Peyer's patch (tissue), 4 donors: ENCODE data around the gene NOCT. TPM values are rescaled to one million over a fixed set of nuclear protein-coding genes. Genes with fewer than 3 reads are reported as not detected.

Experiments
- DNase-seq, 3 donors: peaks; one replicate each; pipeline ENCODE4 v3.0.0-alpha.2; 2017 to 2019
- H3K27ac ChIP-seq, 4 donors: fragments of 200-600 bp; sonication (generic); one replicate each; pipeline ENCODE4 v1.5.1; 2016 to 2019
- H3K27me3 ChIP-seq, 2 donors: fragments of 200-600 bp; sonication (generic); one replicate each; pipeline ENCODE4 v1.5.1; 2019
- H3K36me3 ChIP-seq, 3 donors: fragments of 200-600 bp; sonication (generic); one replicate each; pipeline ENCODE4 v1.5.1; 2016 to 2019
- H3K4me1 ChIP-seq, 4 donors: fragments of 200-600 bp; sonication (generic); one replicate each; pipeline ENCODE4 v1.5.1; 2016 to 2019
- H3K4me3 ChIP-seq, 4 donors: fragments of 200-600 bp; sonication (generic); 1 replicate in 3 of 4; 2 replicates in 1 of 4; pipeline ENCODE4 v1.5.1; 2016 to 2019; ENCODE audit warnings: mild to moderate bottlenecking in 1 of 4
- H3K9me3 ChIP-seq, 4 donors: fragments of 200-600 bp; sonication (generic); one replicate each; pipeline ENCODE4 v1.5.1; 2016 to 2019; ENCODE audit warnings: mild to moderate bottlenecking in 1 of 4
- POLR2A ChIP-seq, 2 donors: fragments of 450-650 bp; IDR thresholded peaks; one replicate each; pipeline ENCODE4 v1.5.1; 2017; ENCODE audit warnings: antibody characterized with exemption in 2 of 2, mild to moderate bottlenecking in 2 of 2, moderate library complexity in 2 of 2
- small RNA-seq, 2 donors: library from RNA; depleted of rRNA; stranded (forward); fragments of <200 nt; gene quantifications; one replicate each; pipeline ENCODE3, GENCODE V24; 2016
- total RNA-seq, 4 donors: library from RNA; depleted of rRNA; stranded (reverse); fragments of >200 nt; gene quantifications; one replicate each; pipeline ENCODE4 v1.1.0, GENCODE V29; 2016
- TF ChIP-seq, protein P1 (sequence below), 6 experiments: fragments of 450-650 bp in 4 of 6; fragments of 200-600 bp in 2 of 6; sonication (generic) in 1 of 6; IDR thresholded peaks; one replicate each; pipeline ENCODE4 v1.5.1; 2017 to 2019; ENCODE audit warnings: antibody characterized with exemption in 6 of 6, mild to moderate bottlenecking in 3 of 6, moderate library complexity in 1 of 6

The NOCT gene
- total RNA-seq, 4 donors from 2014 or later, result 5.4 to 26.4 (median 11.0) TPM

DNA sequence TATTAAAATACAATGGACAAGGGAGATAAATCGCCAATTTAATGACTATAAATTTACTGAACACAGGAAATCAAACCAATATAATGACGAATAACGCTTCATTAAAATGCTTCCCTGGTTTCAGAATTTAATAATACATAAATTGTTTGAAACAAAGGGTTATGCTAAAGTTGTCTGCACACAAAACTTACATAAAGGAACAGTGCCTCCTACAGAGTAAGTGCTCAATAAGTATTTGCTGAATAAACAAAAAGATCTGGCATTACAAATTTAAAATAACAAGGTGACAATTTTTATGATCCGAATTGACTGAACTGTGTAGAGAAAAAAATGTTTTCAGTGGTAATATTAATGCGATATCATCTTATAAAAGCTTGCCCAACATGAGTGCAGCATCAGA, 69.6 kb downstream of the NOCT start:
- Histone ChIP-seq H3K4me1 (peaks cover 0 to 13% (median 5%) of the 10 kb centered on the region in 4 donors), H3K27me3 (no peaks in the 10 kb centered on the region), H3K36me3 (no peaks in the 10 kb centered on the region), H3K9me3 (no peaks in the 10 kb centered on the region), H3K4me3 (peak overlapping the region in 2 of 4 donors; percentile 82 to 87), H3K27ac (peak overlapping the region; percentile 95 to 98 (median 96))
- TF ChIP-seq, protein P1, sequence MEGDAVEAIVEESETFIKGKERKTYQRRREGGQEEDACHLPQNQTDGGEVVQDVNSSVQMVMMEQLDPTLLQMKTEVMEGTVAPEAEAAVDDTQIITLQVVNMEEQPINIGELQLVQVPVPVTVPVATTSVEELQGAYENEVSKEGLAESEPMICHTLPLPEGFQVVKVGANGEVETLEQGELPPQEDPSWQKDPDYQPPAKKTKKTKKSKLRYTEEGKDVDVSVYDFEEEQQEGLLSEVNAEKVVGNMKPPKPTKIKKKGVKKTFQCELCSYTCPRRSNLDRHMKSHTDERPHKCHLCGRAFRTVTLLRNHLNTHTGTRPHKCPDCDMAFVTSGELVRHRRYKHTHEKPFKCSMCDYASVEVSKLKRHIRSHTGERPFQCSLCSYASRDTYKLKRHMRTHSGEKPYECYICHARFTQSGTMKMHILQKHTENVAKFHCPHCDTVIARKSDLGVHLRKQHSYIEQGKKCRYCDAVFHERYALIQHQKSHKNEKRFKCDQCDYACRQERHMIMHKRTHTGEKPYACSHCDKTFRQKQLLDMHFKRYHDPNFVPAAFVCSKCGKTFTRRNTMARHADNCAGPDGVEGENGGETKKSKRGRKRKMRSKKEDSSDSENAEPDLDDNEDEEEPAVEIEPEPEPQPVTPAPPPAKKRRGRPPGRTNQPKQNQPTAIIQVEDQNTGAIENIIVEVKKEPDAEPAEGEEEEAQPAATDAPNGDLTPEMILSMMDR (IDR thresholded peaks at IDR 0.05), result peak in 4 of 6 experiments; percentile 2 to 37 (median 26)
- TF ChIP-seq POLR2A (IDR thresholded peaks at IDR 0.05), result no peak
- DNase-seq, result no peak

GRCh38 chr4:139092271-139092670, 76.7 kb downstream of the NOCT start:
- Histone ChIP-seq H3K36me3 (no peaks in the 10 kb centered on the region), H3K9me3 (no peaks in the 10 kb centered on the region), H3K27me3 (no peaks in the 10 kb centered on the region), H3K4me1 (no peaks in the 10 kb centered on the region), H3K27ac (no peak overlapping the region), H3K4me3 (no peak overlapping the region)
- no peak for TF ChIP-seq POLR2A (IDR thresholded peaks at IDR 0.05)
- TF ChIP-seq, protein P1 (IDR thresholded peaks at IDR 0.05), result no peak
- no peak for DNase-seq

Small RNA genes within 50 kb of the gene (small RNA-seq; reads per million reads assigned to genes)
- 0 reads per million in 2 donors for gene RNU6-531P

Other genes with a start within 250 kb of the NOCT start
- 10 to 100 TPM; 47.1 to 75.1 (median 54.4) TPM for gene ELF2, start 161.4 kb downstream of the NOCT start, total RNA-seq